ENCODE results near the gene SERPINA3.

GRCh38 chr14:94665544-94665943, 53.4 kb downstream of the SERPINA3 start:
- TF ChIP-seq CTCF (conservative IDR thresholded peaks at IDR 0.05) (no peak), ZFX (IDR thresholded peaks at IDR 0.05) (no peak)
